ENCODE measurements around the gene PKNOX2. TPM values are rescaled to one million over a fixed set of nuclear protein-coding genes. Genes with fewer than 3 reads are reported as not detected.

PKNOX2 gene
- total and polyA plus RNA-seq, 2 of the 8 experiments (the other 6 are each of a cell fraction or from before 2014, with no cell fraction given): 2.0 TPM

DNA sequence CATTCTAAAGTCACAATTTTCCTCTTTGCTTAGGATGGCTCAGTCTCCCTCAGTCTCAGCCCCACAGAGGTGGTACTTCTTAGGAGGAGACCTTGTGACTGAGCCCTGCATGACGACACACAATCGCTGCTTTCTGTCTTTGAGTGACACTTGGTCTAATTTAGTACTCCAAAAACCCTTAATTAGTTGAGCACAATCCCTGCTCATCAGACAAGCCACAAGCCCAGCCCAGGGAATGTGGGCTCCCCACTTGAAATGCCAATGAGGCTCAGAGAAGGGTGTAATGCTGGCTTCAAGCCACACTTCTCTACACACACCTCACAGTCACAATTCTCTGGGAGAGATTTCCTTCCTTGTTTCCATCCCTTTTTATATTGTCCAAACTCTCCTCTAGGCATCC, 229.7 kb downstream of the PKNOX2 start:
- no peak for FAIRE-seq

More for the DNA sequence above, 229.7 kb downstream of the PKNOX2 start:
- no peak overlapping the region for H3K27ac ChIP-seq (ENCODE audit: low read depth, low read length)
- ChIA-PET CTCF (ENCODE audit: partially characterized antibody) (interaction anchor here (1.1 to 1.6 kb wide), 4 partner anchors 10 to 201 kb away, joined by 4 to 8 read pairs (median 4); no protein-coding TSS in a partner anchor), POLR2A (ENCODE audit: partially characterized antibody) (no interaction called here)
- H4K8ac ChIP-seq (ENCODE audit: extremely low read depth, insufficient read depth, low read length): no peak overlapping the region
- H2BK5ac ChIP-seq (ENCODE audit: low read depth, low read length): no peak overlapping the region
- no peak overlapping the region for H4K91ac ChIP-seq (replicated peaks; ENCODE audit: insufficient read length, low read length)
- H3K4ac ChIP-seq (replicated peaks; ENCODE audit: insufficient read length, low read depth, low read length): no peak overlapping the region
- no peak overlapping the region for H3K18ac ChIP-seq (ENCODE audit: extremely low read depth, low read length)
- H4K5ac ChIP-seq (ENCODE audit: insufficient read length, low read depth, low read length): no peak overlapping the region
- H2AK5ac ChIP-seq (ENCODE audit: low read depth, low read length): no peak overlapping the region
- H3K4me3 ChIP-seq (ENCODE audit: extremely low read depth in 1 of 4, insufficient read depth in 2 of 4, low read depth in 3 of 4, low read length in 4 of 4): no peak overlapping the region
- no peak overlapping the region for H2BK120ac ChIP-seq (replicated peaks; ENCODE audit: low read depth, low read length)
- peaks cover 0 to 10% (median 8%) of the 10 kb centered on the region in 4 experiments; a peak in 5 of 7 replicates for H3K4me1 ChIP-seq (replicated peaks in 1 of 4; ENCODE audit: control insufficient read depth in 3 of 4, insufficient read depth in 4 of 4, low read length in 3 of 4)
- no peak overlapping the region for H3K4me2 ChIP-seq (ENCODE audit: insufficient read depth in 1 of 2, low read depth in 2 of 2, low read length in 2 of 2)
- H2AFZ ChIP-seq (ENCODE audit: low read length): no peak overlapping the region
- no peak overlapping the region for H3K9ac ChIP-seq (replicated peaks in 1 of 4; ENCODE audit: extremely low read depth in 1 of 4, low read depth in 3 of 4, low read length in 3 of 4)
- no peak overlapping the region for H3K56ac ChIP-seq (replicated peaks; ENCODE audit: insufficient read length, low read depth, low read length)
- H2BK20ac ChIP-seq (ENCODE audit: low read length): no peak overlapping the region
- H3K9me3 ChIP-seq (ENCODE audit: insufficient read depth in 2 of 2, low read depth in 1 of 2, low read length in 1 of 2): no peaks in the 10 kb centered on the region
- H3K14ac ChIP-seq (ENCODE audit: insufficient read length): no peak overlapping the region
- no peaks in the 10 kb centered on the region for H3K36me3 ChIP-seq (ENCODE audit: control insufficient read depth in 2 of 4, insufficient read depth in 4 of 4, low read length in 3 of 4)
- H3K79me2 ChIP-seq (ENCODE audit: control insufficient read depth in 1 of 2, insufficient read depth in 2 of 2, low read length in 2 of 2): no peaks in the 10 kb centered on the region
- WGBS, 2 experiments (ENCODE audit: extremely low coverage in 1 of 2, insufficient coverage in 1 of 2, insufficient read length in 1 of 2, insufficient replicate concordance in 2 of 2, low coverage in 1 of 2, low lambda C conversion rate in 2 of 2, missing lambda C conversion rate in 1 of 2): 95% methylated on average over 2 of the region's 2 CpGs; no CpG with 5 or more reads in 1 of the 2 experiments
- H4K20me1 ChIP-seq (replicated peaks in 1 of 2; ENCODE audit: control insufficient read depth in 1 of 2, insufficient read depth in 2 of 2, low read length in 2 of 2): no peaks in the 10 kb centered on the region
- DNase-seq (ENCODE audit: low read depth in 1 of 2, low spot score in 2 of 2): no peak
- no peaks in the 10 kb centered on the region; a peak in 1 of 7 replicates for H3K27me3 ChIP-seq (replicated peaks in 1 of 4; ENCODE audit: control insufficient read depth in 3 of 4, extremely low read depth in 1 of 4, insufficient read depth in 3 of 4, low read length in 3 of 4)
- H3K23me2 ChIP-seq (ENCODE audit: low read depth, low read length): no peaks in the 10 kb centered on the region; the same call in 1 of the 2 replicates
- H2BK15ac ChIP-seq (ENCODE audit: low read length): no peak overlapping the region
- no peak for TF ChIP-seq BRCA1 (IDR thresholded peaks at IDR 0.05; ENCODE audit: low read depth, low read length)
- TF ChIP-seq, protein P1, sequence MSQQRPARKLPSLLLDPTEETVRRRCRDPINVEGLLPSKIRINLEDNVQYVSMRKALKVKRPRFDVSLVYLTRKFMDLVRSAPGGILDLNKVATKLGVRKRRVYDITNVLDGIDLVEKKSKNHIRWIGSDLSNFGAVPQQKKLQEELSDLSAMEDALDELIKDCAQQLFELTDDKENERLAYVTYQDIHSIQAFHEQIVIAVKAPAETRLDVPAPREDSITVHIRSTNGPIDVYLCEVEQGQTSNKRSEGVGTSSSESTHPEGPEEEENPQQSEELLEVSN (IDR thresholded peaks at IDR 0.05): no peak
- no peak for TF ChIP-seq CTCF (IDR thresholded peaks at IDR 0.05; ENCODE audit: control extremely low read depth in 1 of 3, insufficient read depth in 1 of 3, low read depth in 1 of 3, low read length in 3 of 3)
- no peak for TF ChIP-seq SIX5 (IDR thresholded peaks at IDR 0.05; ENCODE audit: low read depth, low read length)
- TF ChIP-seq BCL11A (IDR thresholded peaks at IDR 0.05; ENCODE audit: low read depth in 2 of 2, low read length in 2 of 2): no peak
- no peak for TF ChIP-seq EGR1 (IDR thresholded peaks at IDR 0.05; ENCODE audit: borderline replicate concordance, low read depth, low read length)
- TF ChIP-seq ZNF274 (IDR thresholded peaks at IDR 0.05; ENCODE audit: borderline replicate concordance, extremely low read depth, low read length): no peak
- no peak for TF ChIP-seq SP2 (IDR thresholded peaks at IDR 0.05; ENCODE audit: low read length)
- no peak for TF ChIP-seq SP1 (IDR thresholded peaks at IDR 0.05; ENCODE audit: low read depth, low read length)
- TF ChIP-seq YY1 (IDR thresholded peaks at IDR 0.05; ENCODE audit: low read depth, low read length): no peak
- TF ChIP-seq HDAC2 (IDR thresholded peaks at IDR 0.05; ENCODE audit: borderline replicate concordance in 1 of 2, low read depth in 2 of 2, low read length in 2 of 2): no peak
- H2BK12ac ChIP-seq (ENCODE audit: low read depth, low read length): no peak overlapping the region
- no peak overlapping the region for H3K23ac ChIP-seq (ENCODE audit: insufficient read length)
- H3K79me1 ChIP-seq (ENCODE audit: low read depth, low read length): no peaks in the 10 kb centered on the region

All from H1 (cell line).